Measurements from ENCODE around the gene CACNG3. TPM values are rescaled to one million over a fixed set of nuclear protein-coding genes. Genes with fewer than 3 reads are reported as not detected.

CACNG3 gene
- polyA plus RNA-seq, 1 donor from 2014 or later, result not detected

DNA sequence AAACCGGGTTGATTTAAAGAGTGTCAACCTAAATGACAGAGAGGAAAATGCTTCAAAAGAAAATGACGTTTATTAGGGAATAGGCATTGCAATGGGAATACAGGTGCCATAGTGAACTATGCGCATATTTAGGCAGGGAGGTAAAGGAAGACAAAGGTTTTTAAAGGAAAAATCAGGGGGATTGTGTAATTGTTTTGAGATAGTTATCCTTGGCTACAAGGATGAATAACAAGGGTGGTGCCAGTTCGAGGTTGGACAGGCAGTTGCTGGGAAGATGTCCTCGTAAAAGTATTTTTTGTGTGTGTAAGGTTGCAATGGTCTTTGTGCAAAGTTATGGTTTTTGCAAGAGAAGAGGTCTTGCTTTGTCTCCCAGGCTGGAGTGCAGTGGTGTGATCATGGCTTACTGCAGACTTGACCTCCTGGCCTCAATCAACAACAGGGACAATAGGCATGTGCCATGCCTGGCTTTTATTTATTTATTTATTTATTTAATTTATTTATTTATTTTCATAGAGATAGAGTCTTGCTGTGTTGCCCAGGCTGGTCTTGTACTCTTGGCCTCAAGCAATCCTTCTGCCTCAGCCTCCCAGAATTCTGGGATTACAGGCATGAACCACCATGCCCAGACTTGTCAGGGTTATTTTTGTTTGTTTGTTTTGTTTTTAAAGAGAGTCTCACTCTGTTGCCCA lies 63.1 kb downstream of the CACNG3 start:
- H3K4me2 ChIP-seq (ENCODE audit: low read length), result no peak overlapping the region
- H3K9me3 ChIP-seq (ENCODE audit: low read length), result no peaks in the 10 kb centered on the region
- H3K4me3 ChIP-seq (ENCODE audit: low read length), result no peak overlapping the region
- H3K27me3 ChIP-seq (ENCODE audit: insufficient read depth, low read depth, low read length), result no peaks in the 10 kb centered on the region
- H3K36me3 ChIP-seq (ENCODE audit: insufficient read depth, low read length), result no peaks in the 10 kb centered on the region
- H4K20me1 ChIP-seq (ENCODE audit: insufficient read depth), result no peaks in the 10 kb centered on the region
- H3K9me2 ChIP-seq (ENCODE audit: insufficient read depth, low read length), result no peaks in the 10 kb centered on the region
- TF ChIP-seq, protein P1, sequence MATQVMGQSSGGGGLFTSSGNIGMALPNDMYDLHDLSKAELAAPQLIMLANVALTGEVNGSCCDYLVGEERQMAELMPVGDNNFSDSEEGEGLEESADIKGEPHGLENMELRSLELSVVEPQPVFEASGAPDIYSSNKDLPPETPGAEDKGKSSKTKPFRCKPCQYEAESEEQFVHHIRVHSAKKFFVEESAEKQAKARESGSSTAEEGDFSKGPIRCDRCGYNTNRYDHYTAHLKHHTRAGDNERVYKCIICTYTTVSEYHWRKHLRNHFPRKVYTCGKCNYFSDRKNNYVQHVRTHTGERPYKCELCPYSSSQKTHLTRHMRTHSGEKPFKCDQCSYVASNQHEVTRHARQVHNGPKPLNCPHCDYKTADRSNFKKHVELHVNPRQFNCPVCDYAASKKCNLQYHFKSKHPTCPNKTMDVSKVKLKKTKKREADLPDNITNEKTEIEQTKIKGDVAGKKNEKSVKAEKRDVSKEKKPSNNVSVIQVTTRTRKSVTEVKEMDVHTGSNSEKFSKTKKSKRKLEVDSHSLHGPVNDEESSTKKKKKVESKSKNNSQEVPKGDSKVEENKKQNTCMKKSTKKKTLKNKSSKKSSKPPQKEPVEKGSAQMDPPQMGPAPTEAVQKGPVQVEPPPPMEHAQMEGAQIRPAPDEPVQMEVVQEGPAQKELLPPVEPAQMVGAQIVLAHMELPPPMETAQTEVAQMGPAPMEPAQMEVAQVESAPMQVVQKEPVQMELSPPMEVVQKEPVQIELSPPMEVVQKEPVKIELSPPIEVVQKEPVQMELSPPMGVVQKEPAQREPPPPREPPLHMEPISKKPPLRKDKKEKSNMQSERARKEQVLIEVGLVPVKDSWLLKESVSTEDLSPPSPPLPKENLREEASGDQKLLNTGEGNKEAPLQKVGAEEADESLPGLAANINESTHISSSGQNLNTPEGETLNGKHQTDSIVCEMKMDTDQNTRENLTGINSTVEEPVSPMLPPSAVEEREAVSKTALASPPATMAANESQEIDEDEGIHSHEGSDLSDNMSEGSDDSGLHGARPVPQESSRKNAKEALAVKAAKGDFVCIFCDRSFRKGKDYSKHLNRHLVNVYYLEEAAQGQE (IDR thresholded peaks at IDR 0.05; ENCODE audit: borderline replicate concordance), result no peak
- no peak for TF ChIP-seq EZH2 (IDR thresholded peaks at IDR 0.05; ENCODE audit: borderline replicate concordance, insufficient read depth, low read length, poor library complexity, severe bottlenecking)
- no peak for TF ChIP-seq TAF1 (IDR thresholded peaks at IDR 0.05; ENCODE audit: low read depth)
- no peak for TF ChIP-seq RAD21 (conservative IDR thresholded peaks at IDR 0.05)
- TF ChIP-seq MXI1 (conservative IDR thresholded peaks at IDR 0.05; ENCODE audit: poor library complexity, severe bottlenecking), result no peak
- no peak for TF ChIP-seq SMC3 (conservative IDR thresholded peaks at IDR 0.05; ENCODE audit: poor library complexity)
- TF ChIP-seq POLR2AphosphoS5 (IDR thresholded peaks at IDR 0.05), result no peak
- TF ChIP-seq, protein P2, sequence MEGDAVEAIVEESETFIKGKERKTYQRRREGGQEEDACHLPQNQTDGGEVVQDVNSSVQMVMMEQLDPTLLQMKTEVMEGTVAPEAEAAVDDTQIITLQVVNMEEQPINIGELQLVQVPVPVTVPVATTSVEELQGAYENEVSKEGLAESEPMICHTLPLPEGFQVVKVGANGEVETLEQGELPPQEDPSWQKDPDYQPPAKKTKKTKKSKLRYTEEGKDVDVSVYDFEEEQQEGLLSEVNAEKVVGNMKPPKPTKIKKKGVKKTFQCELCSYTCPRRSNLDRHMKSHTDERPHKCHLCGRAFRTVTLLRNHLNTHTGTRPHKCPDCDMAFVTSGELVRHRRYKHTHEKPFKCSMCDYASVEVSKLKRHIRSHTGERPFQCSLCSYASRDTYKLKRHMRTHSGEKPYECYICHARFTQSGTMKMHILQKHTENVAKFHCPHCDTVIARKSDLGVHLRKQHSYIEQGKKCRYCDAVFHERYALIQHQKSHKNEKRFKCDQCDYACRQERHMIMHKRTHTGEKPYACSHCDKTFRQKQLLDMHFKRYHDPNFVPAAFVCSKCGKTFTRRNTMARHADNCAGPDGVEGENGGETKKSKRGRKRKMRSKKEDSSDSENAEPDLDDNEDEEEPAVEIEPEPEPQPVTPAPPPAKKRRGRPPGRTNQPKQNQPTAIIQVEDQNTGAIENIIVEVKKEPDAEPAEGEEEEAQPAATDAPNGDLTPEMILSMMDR (IDR thresholded peaks at IDR 0.05; ENCODE audit: poor library complexity, severe bottlenecking), result no peak
- no peak for TF ChIP-seq EP300 (conservative IDR thresholded peaks at IDR 0.05; ENCODE audit: poor library complexity, severe bottlenecking)
- H2AFZ ChIP-seq (ENCODE audit: low read depth, low read length), result no peak overlapping the region
- no peaks in the 10 kb centered on the region for H3K79me2 ChIP-seq (replicated peaks; ENCODE audit: insufficient read depth, low read length)
- H3F3A ChIP-seq (ENCODE audit: insufficient read depth, low read length, poor library complexity, severe bottlenecking), result no peaks in the 10 kb centered on the region
- H3K27ac ChIP-seq (ENCODE audit: low read length), result no peak overlapping the region
- no peak overlapping the region for H3K9ac ChIP-seq (ENCODE audit: low read length)

DNA sequence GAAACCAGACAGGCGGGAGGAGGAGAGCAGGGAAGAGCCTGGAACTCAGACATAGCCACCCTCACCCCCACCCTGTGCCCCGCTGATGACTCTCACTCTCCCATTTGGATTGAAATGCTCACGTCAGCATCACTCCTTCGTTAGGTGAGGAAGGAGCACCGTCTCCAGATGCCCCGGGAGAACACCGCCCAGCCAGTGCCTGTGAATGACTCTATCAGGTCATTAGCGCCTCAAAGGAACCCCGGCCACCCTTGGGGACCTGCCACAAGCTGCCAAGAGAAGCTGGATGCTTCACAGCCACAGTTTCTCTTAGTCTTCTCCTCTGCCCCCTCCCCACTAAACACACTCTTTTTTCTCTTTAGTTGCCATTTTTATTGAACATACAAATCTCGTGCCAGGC lies 66.0 kb downstream of the CACNG3 start:
- Histone ChIP-seq H2AFZ (ENCODE audit: low read depth, low read length) (no peak overlapping the region), H3K4me2 (ENCODE audit: low read length) (no peak overlapping the region), H3K9me3 (ENCODE audit: low read length) (no peaks in the 10 kb centered on the region), H3K79me2 (replicated peaks; ENCODE audit: insufficient read depth, low read length) (no peaks in the 10 kb centered on the region), H3K27ac (ENCODE audit: low read length) (no peak overlapping the region), H3K4me3 (ENCODE audit: low read length) (no peak overlapping the region), H4K20me1 (ENCODE audit: insufficient read depth) (no peaks in the 10 kb centered on the region), H3K9me2 (ENCODE audit: insufficient read depth, low read length) (no peaks in the 10 kb centered on the region), H3F3A (ENCODE audit: insufficient read depth, low read length, poor library complexity, severe bottlenecking) (no peaks in the 10 kb centered on the region), H3K36me3 (ENCODE audit: insufficient read depth, low read length) (no peaks in the 10 kb centered on the region), H3K27me3 (ENCODE audit: insufficient read depth, low read depth, low read length) (no peaks in the 10 kb centered on the region), H3K9ac (ENCODE audit: low read length) (no peak overlapping the region)
- TF ChIP-seq EZH2 (IDR thresholded peaks at IDR 0.05; ENCODE audit: borderline replicate concordance, insufficient read depth, low read length, poor library complexity, severe bottlenecking) (no peak), SMC3 (conservative IDR thresholded peaks at IDR 0.05; ENCODE audit: poor library complexity) (no peak)
- TF ChIP-seq, protein P2 (IDR thresholded peaks at IDR 0.05; ENCODE audit: poor library complexity, severe bottlenecking), result no peak

Measured in neural cell (in vitro differentiated cells).